Measurements from ENCODE around the gene PYGO2.

Gene PYGO2

GRCh38 chr1:154961207-154962155 lies at the start of gene PYGO2:
PYGO2 (minus strand) TSS chr1:154961782; CDS start chr1:154961576, 206 bp downstream.
- peak; percentile 76 for DNase-seq (ENCODE audit: low read depth)

- DNase-seq (ENCODE audit: low read depth), result no peak
Measured at GRCh38 chr1:155011004-155011416, 49.4 kb upstream of the PYGO2 start.

- DNase-seq (ENCODE audit: low read depth), result no peak
Measured at GRCh38 chr1:155010211-155010918, 48.8 kb upstream of the PYGO2 start.

GRCh38 chr1:155009742-155010141 lies 48.2 kb upstream of the PYGO2 start:
- DNase-seq (ENCODE audit: low read depth), result no peak

- DNase-seq (ENCODE audit: low read depth), result no peak
Measured at GRCh38 chr1:155009221-155009711, 47.7 kb upstream of the PYGO2 start.

GRCh38 chr1:155008015-155008941 lies 46.7 kb upstream of the PYGO2 start:
- DNase-seq (ENCODE audit: low read depth), result no peak

GRCh38 chr1:155007251-155007828 lies 45.8 kb upstream of the PYGO2 start:
- DNase-seq (ENCODE audit: low read depth), result no peak

GRCh38 chr1:155006601-155007101 lies 45.1 kb upstream of the PYGO2 start:
- no peak for DNase-seq (ENCODE audit: low read depth)

GRCh38 chr1:155005076-155006011 lies 43.8 kb upstream of the PYGO2 start:
- DNase-seq (ENCODE audit: low read depth), result no peak

GRCh38 chr1:155004352-155005075 lies 42.9 kb upstream of the PYGO2 start:
- DNase-seq (ENCODE audit: low read depth), result no peak

- DNase-seq (ENCODE audit: low read depth), result no peak
Measured at GRCh38 chr1:155003766-155004351, 42.3 kb upstream of the PYGO2 start.

GRCh38 chr1:155003227-155003765 lies 41.7 kb upstream of the PYGO2 start:
- no peak for DNase-seq (ENCODE audit: low read depth)

- no peak for DNase-seq (ENCODE audit: low read depth)
Measured at GRCh38 chr1:155002464-155003226, 41.1 kb upstream of the PYGO2 start, which contains the start of gene ZBTB7B. ZBTB7B (plus strand) TSS chr1:155002802; CDS start chr1:155014661, 11,859 bp downstream.

- peak; percentile 98 for DNase-seq (ENCODE audit: low read depth)
Measured at GRCh38 chr1:155001675-155002463, 40.3 kb upstream of the PYGO2 start.

- no peak for DNase-seq (ENCODE audit: low read depth)
Measured at GRCh38 chr1:155001425-155001674, 39.8 kb upstream of the PYGO2 start.

- DNase-seq (ENCODE audit: low read depth), result peak; percentile 76
Measured at GRCh38 chr1:155000726-155001424, 39.3 kb upstream of the PYGO2 start.

GRCh38 chr1:155000411-155000725 lies 38.8 kb upstream of the PYGO2 start:
- no peak for DNase-seq (ENCODE audit: low read depth)
